ENCODE results near the gene PTP4A2. TPM values are rescaled to one million over a fixed set of nuclear protein-coding genes. Genes with fewer than 3 reads are reported as not detected.

PTP4A2 gene
- total and polyA plus RNA-seq, 2 of the 8 experiments (the other 6 are each of a cell fraction or from before 2014, with no cell fraction given), result 87.4 to 214 TPM

DNA sequence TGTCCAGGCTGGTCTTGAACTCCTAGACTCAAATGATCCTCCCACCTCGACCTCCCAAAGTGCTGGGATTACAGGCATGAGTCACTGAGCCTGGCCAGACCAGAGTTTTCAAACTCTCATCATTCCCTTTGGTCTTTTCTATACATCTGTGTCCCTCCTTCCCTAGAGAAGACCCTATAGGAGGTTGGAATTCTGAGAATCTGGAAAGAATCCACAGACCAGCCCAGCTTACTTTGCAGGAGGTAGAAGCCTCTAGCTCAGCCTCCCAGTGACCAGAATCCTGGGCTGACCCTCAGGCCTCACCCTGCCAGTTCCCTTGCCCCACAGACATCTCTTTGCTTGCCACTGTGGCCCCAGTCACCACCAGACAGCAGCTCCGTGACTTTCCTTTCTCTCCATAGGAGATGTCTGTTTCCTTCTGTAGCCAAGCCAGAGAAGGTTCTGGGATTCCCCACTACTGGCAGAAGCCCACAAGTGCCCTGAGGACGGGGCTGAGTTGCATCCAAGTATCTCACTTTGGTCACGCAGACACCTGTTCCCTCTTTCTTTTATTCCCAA, 40.8 kb upstream of the PTP4A2 start:
- Histone ChIP-seq H3K18ac (ENCODE audit: extremely low read depth, low read length) (no peak overlapping the region), H3K4me3 (ENCODE audit: extremely low read depth in 1 of 4, insufficient read depth in 2 of 4, low read depth in 3 of 4, low read length in 4 of 4) (no peak overlapping the region), H4K5ac (ENCODE audit: insufficient read length, low read depth, low read length) (no peak overlapping the region), H3K4me1 (replicated peaks in 1 of 4; ENCODE audit: control insufficient read depth in 3 of 4, insufficient read depth in 4 of 4, low read length in 3 of 4) (no peaks in the 10 kb centered on the region), H3K27me3 (replicated peaks in 1 of 4; ENCODE audit: control insufficient read depth in 3 of 4, extremely low read depth in 1 of 4, insufficient read depth in 3 of 4, low read length in 3 of 4) (no peaks in the 10 kb centered on the region), H3K23me2 (ENCODE audit: low read depth, low read length) (no peaks in the 10 kb centered on the region), H2BK12ac (ENCODE audit: low read depth, low read length) (no peak overlapping the region), H3K9ac (replicated peaks in 1 of 4; ENCODE audit: extremely low read depth in 1 of 4, low read depth in 3 of 4, low read length in 3 of 4) (no peak overlapping the region), H3K14ac (ENCODE audit: insufficient read length) (no peak overlapping the region), H3K9me3 (ENCODE audit: insufficient read depth in 2 of 2, low read depth in 1 of 2, low read length in 1 of 2) (0 out of 4 replicates have a peak, but pooled peaks cover 0 to 3% of the 10 kb centered on the region in 2 experiments), H4K8ac (ENCODE audit: extremely low read depth, insufficient read depth, low read length) (no peak overlapping the region), H2AFZ (ENCODE audit: low read length) (no peak overlapping the region), H3K23ac (ENCODE audit: insufficient read length) (no peak overlapping the region), H3K27ac (ENCODE audit: low read depth, low read length) (no peak overlapping the region), H4K91ac (replicated peaks; ENCODE audit: insufficient read length, low read length) (peak overlapping the region; percentile 20), H2BK120ac (replicated peaks; ENCODE audit: low read depth, low read length) (no peak overlapping the region), H2BK15ac (ENCODE audit: low read length) (no peak overlapping the region), H3K79me2 (ENCODE audit: control insufficient read depth in 1 of 2, insufficient read depth in 2 of 2, low read length in 2 of 2) (no peaks in the 10 kb centered on the region), H3K4me2 (ENCODE audit: insufficient read depth in 1 of 2, low read depth in 2 of 2, low read length in 2 of 2) (no peak overlapping the region), H3K79me1 (ENCODE audit: low read depth, low read length) (no peaks in the 10 kb centered on the region), H3K4ac (replicated peaks; ENCODE audit: insufficient read length, low read depth, low read length) (no peak overlapping the region), H3K36me3 (ENCODE audit: control insufficient read depth in 2 of 4, insufficient read depth in 4 of 4, low read length in 3 of 4) (no peaks in the 10 kb centered on the region), H2AK5ac (ENCODE audit: low read depth, low read length) (no peak overlapping the region), H3K56ac (replicated peaks; ENCODE audit: insufficient read length, low read depth, low read length) (no peak overlapping the region), H4K20me1 (replicated peaks in 1 of 2; ENCODE audit: control insufficient read depth in 1 of 2, insufficient read depth in 2 of 2, low read length in 2 of 2) (no peaks in the 10 kb centered on the region), H2BK20ac (ENCODE audit: low read length) (no peak overlapping the region), H2BK5ac (ENCODE audit: low read depth, low read length) (no peak overlapping the region)
- FAIRE-seq, result no peak
- 90% methylated on average over 4 of the region's 4 CpGs; no CpG with 5 or more reads in 1 of the 2 experiments for WGBS, 2 experiments (ENCODE audit: extremely low coverage in 1 of 2, insufficient coverage in 1 of 2, insufficient read length in 1 of 2, insufficient replicate concordance in 2 of 2, low coverage in 1 of 2, low lambda C conversion rate in 2 of 2, missing lambda C conversion rate in 1 of 2)
- ChIA-PET CTCF (ENCODE audit: partially characterized antibody) (interaction anchor here (1.0 to 10.2 kb wide), 10 partner anchors 8 to 190 kb away, joined by 3 to 72 read pairs (median 11); partner anchors contain the start of gene KPNA6), POLR2A (ENCODE audit: partially characterized antibody) (interaction anchor here (1.3 to 2.2 kb wide), 3 partner anchors 24 to 36 kb away, joined by 4 to 8 read pairs (median 4); no protein-coding TSS in a partner anchor)
- DNase-seq (ENCODE audit: low read depth in 1 of 2, low spot score in 2 of 2), result no peak
- no peak for TF ChIP-seq SP1 (IDR thresholded peaks at IDR 0.05; ENCODE audit: low read depth, low read length)
- TF ChIP-seq TEAD4 (IDR thresholded peaks at IDR 0.05; ENCODE audit: low read depth, low read length), result 0 out of 2 replicates have a peak, but pooled peaks have one; percentile 29
